ENCODE data around the gene STK39.

DNA sequence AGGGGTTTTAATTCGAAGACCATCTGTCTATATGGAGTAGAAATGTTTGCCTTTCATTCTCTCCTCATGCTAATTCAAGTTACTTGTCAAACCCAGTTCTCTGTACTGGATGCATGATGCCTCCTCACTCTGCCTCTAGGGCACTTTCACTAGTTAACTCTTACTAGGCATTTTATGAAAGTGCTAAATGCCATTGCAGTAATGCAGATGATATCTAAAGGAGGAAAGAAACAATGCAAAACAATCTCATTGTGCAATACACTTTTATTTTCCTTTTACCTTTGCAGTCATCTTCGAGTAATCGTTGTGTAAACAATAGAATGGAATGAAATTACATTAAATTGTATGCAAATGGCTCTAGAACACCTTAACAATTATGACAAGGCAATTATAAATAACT lies 293.6 kb downstream of the STK39 start:
- no peak for TF ChIP-seq ZNF217 (CRISPR knock-in tag; IDR thresholded peaks at IDR 0.05)
- no peak for TF ChIP-seq FOXK2 (conservative IDR thresholded peaks at IDR 0.05 in 1 of 2, IDR thresholded peaks at IDR 0.05 in 1 of 2; ENCODE audit: low read depth in 2 of 2)
- TF ChIP-seq SOX6 (IDR thresholded peaks at IDR 0.05), result no peak
- TF ChIP-seq BRF1 (IDR thresholded peaks at IDR 0.05; ENCODE audit: borderline replicate concordance, extremely low read depth, insufficient read length), result no peak
- no peak for TF ChIP-seq CTCF (IDR thresholded peaks at IDR 0.05 in 2 of 3, conservative IDR thresholded peaks at IDR 0.05 in 1 of 3; ENCODE audit: insufficient read depth in 2 of 3, low read depth in 1 of 3, low read length in 3 of 3)
- TF ChIP-seq HOXB6 (CRISPR knock-in tag; IDR thresholded peaks at IDR 0.05; ENCODE audit: borderline replicate concordance), result no peak
- TF ChIP-seq, protein P1, sequence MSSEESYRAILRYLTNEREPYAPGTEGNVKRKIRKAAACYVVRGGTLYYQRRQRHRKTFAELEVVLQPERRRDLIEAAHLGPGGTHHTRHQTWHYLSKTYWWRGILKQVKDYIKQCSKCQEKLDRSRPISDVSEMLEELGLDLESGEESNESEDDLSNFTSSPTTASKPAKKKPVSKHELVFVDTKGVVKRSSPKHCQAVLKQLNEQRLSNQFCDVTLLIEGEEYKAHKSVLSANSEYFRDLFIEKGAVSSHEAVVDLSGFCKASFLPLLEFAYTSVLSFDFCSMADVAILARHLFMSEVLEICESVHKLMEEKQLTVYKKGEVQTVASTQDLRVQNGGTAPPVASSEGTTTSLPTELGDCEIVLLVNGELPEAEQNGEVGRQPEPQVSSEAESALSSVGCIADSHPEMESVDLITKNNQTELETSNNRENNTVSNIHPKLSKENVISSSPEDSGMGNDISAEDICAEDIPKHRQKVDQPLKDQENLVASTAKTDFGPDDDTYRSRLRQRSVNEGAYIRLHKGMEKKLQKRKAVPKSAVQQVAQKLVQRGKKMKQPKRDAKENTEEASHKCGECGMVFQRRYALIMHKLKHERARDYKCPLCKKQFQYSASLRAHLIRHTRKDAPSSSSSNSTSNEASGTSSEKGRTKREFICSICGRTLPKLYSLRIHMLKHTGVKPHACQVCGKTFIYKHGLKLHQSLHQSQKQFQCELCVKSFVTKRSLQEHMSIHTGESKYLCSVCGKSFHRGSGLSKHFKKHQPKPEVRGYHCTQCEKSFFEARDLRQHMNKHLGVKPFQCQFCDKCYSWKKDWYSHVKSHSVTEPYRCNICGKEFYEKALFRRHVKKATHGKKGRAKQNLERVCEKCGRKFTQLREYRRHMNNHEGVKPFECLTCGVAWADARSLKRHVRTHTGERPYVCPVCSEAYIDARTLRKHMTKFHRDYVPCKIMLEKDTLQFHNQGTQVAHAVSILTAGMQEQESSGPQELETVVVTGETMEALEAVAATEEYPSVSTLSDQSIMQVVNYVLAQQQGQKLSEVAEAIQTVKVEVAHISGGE (CRISPR knock-in tag; IDR thresholded peaks at IDR 0.05), result no peak
- peak; percentile 66 for TF ChIP-seq CEBPB (tag; IDR thresholded peaks at IDR 0.05)
- TF ChIP-seq ZNF76 (CRISPR knock-in tag; IDR thresholded peaks at IDR 0.05; ENCODE audit: borderline replicate concordance), result no peak
- no peak for TF ChIP-seq EP300 (IDR thresholded peaks at IDR 0.05; ENCODE audit: low read length)

All from K562 (cell line).